Colonic mucosa (tissue), 4 donors: Measurements from ENCODE around the gene LHPP. TPM values are rescaled to one million over a fixed set of nuclear protein-coding genes. Genes with fewer than 3 reads are reported as not detected.

ENCODE experiments used
- DNase-seq: peaks from one replicate; pipeline ENCODE4 v3.0.0-alpha.2; 2020
- H3K27ac ChIP-seq: fragments of 200-600 bp; one replicate; pipeline ENCODE4 v1.8.0; 2021
- H3K27me3 ChIP-seq: fragments of 200-600 bp; one replicate; pipeline ENCODE4 v1.8.0; 2021
- H3K36me3 ChIP-seq: fragments of 200-600 bp; one replicate; pipeline ENCODE4 v1.8.0; 2021
- H3K4me1 ChIP-seq: fragments of 200-600 bp; one replicate; pipeline ENCODE4 v1.8.0; 2021; ENCODE audit warnings: mild to moderate bottlenecking
- H3K4me3 ChIP-seq: fragments of 200-600 bp; one replicate; pipeline ENCODE4 v1.8.0; 2021
- H3K9ac ChIP-seq, 2 donors: one replicate each; pipeline ENCODE4 v1.7.0; 2013; ENCODE audit warnings: control low read depth in 2 of 2, low read depth in 2 of 2, low read length in 2 of 2
- H3K9me3 ChIP-seq: fragments of 200-600 bp; one replicate; pipeline ENCODE4 v1.8.0; 2021
- CTCF ChIP-seq: fragments of 200-600 bp; IDR thresholded peaks from one replicate; pipeline ENCODE4 v1.8.0; 2022; ENCODE audit warnings: antibody characterized with exemption, mild to moderate bottlenecking
- intact Hi-C: fragments of 100-400 bp; cut with DNase I; formaldehyde crosslinking; loops from one replicate; pipeline ENCODE4 v1.14.1; 2022
- total RNA-seq, 2 donors: library from RNA; stranded (reverse); fragmentation: NEBNext Ultra II Directional in 1 of 2; extraction: Animal tissue kit (Norgen Biotek cat#: 25700) in 1 of 2; gene quantifications; one replicate each; pipeline ENCODE4 v1.2.1, GENCODE V29; 2021
- donor health status: healthy.
- donor health status: DM: no; HTN: no; CAD: no.
- donor health status: DM: no; HTN: no; CAD: no.

LHPP gene
- total RNA-seq, 2 donors from 2014 or later: 12.8 to 24.6 TPM

DNA sequence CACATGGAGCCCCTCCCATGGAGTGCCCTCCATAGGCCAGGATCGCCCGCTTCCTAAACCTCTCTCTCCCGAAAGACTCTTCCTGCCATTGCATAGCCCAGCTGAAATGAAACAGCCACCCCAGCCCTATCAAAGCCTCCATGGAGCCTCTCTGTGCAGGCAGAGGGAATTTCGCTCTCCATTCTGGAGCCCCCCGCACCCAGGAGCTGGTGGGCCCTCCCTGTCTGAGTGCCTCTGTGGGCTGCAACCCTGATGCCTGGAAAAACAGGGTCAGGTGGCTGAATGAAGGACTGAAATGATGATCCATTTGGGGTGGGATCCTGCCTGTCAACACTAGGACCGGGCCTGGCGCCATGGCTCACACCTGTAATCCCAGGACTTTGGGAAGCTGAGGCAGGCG lies 176.1 kb downstream of the LHPP start:
- H3K4me3 ChIP-seq: no peak overlapping the region
- H3K27me3 ChIP-seq: no peaks in the 10 kb centered on the region
- H3K9ac ChIP-seq: no peak overlapping the region
- TF ChIP-seq CTCF: no peak
- no peaks in the 10 kb centered on the region for H3K9me3 ChIP-seq
- DNase-seq: no peak
- H3K27ac ChIP-seq: no peak overlapping the region
- H3K4me1 ChIP-seq: no peaks in the 10 kb centered on the region
- no peaks in the 10 kb centered on the region for H3K36me3 ChIP-seq
- intact Hi-C loops: no loop called here

DNA sequence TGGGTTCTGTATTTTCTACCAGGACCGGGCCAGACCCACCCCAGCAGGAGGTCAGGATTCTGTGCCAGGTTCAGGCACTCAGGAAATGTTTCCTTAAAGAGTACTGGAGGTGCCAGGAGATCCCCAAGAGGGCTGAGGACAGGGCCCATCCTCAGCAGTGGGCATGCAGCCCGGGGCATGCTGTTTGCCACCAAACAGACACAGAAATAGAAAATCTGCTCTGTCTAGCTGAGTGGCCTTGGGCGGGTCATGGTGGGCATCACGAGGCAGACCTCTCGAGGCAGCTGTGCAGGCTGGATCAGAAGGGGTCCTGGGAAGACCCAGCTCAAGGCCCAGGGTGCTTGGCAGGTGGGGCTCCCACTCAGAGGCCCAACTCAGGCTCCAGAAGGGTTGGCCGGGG lies 177.6 kb downstream of the LHPP start:
- no peak for TF ChIP-seq CTCF

DNA sequence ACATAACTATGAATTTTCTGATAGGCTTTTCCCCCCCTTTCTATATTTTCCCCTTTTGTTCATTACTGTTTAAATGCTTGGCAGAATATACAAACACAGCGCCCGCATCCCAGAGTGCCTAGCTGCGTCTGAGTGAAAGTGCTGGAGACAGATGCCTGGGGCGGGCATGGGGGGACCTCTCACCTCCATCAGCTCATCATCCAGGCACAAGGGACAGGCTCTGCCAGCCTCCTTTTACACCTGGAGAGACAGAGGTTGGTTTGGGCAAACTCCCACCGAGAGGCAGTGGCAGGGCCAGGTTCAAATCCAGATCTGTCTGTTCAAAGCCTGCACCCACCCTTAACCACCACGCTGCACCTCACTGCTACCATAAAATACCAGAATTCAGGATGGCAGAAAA lies 178.0 kb downstream of the LHPP start:
- no peak for TF ChIP-seq CTCF
- no peak overlapping the region for H3K9ac ChIP-seq
- intact Hi-C loops: no loop called here
- H3K27me3 ChIP-seq: no peaks in the 10 kb centered on the region
- H3K27ac ChIP-seq: no peak overlapping the region
- H3K4me3 ChIP-seq: no peak overlapping the region
- no peaks in the 10 kb centered on the region for H3K36me3 ChIP-seq
- H3K9me3 ChIP-seq: no peaks in the 10 kb centered on the region
- DNase-seq: no peak
- no peaks in the 10 kb centered on the region for H3K4me1 ChIP-seq

More for the DNA sequence above, 177.6 kb downstream of the LHPP start:
- Histone ChIP-seq H3K27ac (no peak overlapping the region), H3K9me3 (no peaks in the 10 kb centered on the region), H3K4me3 (no peak overlapping the region), H3K36me3 (no peaks in the 10 kb centered on the region), H3K4me1 (no peaks in the 10 kb centered on the region), H3K27me3 (no peaks in the 10 kb centered on the region), H3K9ac (no peak overlapping the region)
- DNase-seq: no peak
- intact Hi-C loops: no loop called here

DNA sequence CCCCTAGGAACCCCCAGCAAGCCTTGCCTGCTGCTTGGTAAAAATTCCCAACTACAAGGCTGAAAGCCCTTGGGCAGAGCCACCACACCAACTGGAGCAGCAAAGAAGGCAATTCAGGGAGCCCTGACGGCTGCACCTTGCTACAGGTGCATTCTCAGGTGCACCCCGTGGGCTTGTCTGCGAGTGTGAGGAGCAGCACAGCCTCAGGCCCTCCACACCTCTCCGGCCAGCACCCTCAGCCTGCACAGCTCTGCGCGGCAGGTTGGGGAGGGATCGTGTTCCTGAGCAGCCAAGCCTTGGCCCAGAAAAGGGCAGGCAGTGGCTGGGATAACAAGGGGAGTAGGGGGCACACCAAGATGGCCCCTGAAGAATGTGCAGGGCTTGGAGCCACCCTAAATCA lies 178.4 kb downstream of the LHPP start:
- no peaks in the 10 kb centered on the region for H3K4me1 ChIP-seq
- H3K9ac ChIP-seq: no peak overlapping the region
- DNase-seq: no peak
- no peak for TF ChIP-seq CTCF
- H3K27me3 ChIP-seq: no peaks in the 10 kb centered on the region
- H3K36me3 ChIP-seq: no peaks in the 10 kb centered on the region
- H3K4me3 ChIP-seq: no peak overlapping the region
- no peaks in the 10 kb centered on the region for H3K9me3 ChIP-seq
- intact Hi-C loops: no loop called here
- H3K27ac ChIP-seq: no peak overlapping the region

- Histone ChIP-seq H3K9me3 (no peaks in the 10 kb centered on the region), H3K27me3 (no peaks in the 10 kb centered on the region), H3K4me1 (no peaks in the 10 kb centered on the region), H3K4me3 (no peak overlapping the region), H3K27ac (peak overlapping the region; percentile 55), H3K9ac (peak overlapping the region in 1 of 2 donors; percentile 24), H3K36me3 (no peaks in the 10 kb centered on the region)
- TF ChIP-seq CTCF: no peak
- DNase-seq: no peak
- intact Hi-C loops: no loop called here
These were observed 179.1 kb downstream of the LHPP start for GRCh38 chr10:124640538-124641231.
